Activated naive CD8-positive, alpha-beta T cell treated with anti-CD3 and anti-CD28 coated beads, Interleukin-2, amount 10 ng/mL, durations not matched to agents 7 days and 5 days (primary cell): ENCODE measurements around the gene ZFAND3. TPM values are rescaled to one million over a fixed set of nuclear protein-coding genes. Genes with fewer than 3 reads are reported as not detected.
A peak's percentile ranks its signal among the peaks of the same experiment; 100 is the strongest.

Source experiments
- ATAC-seq: fragments of 150-1000 bp; cut with Tn5 transposase; one replicate; pipeline ENCODE4 v1.10.0; 2021; ENCODE audit warnings: low read depth, moderate library complexity
- POLR2A ChIA-PET: fragments of 350-600 bp; sonication (Branson Sonifier 250); formaldehyde crosslinking; loops from one replicate; lab custom pipeline; 2021; ENCODE audit warnings: antibody characterized with exemption; lab: Charles Lee
- DNase-seq: peaks from one replicate; pipeline ENCODE4 v3.0.0; 2021
- H3K27ac Mint-ChIP-seq: one replicate; pipeline ENCODE4 v1.8.0; 2022; ENCODE audit warnings: mild to moderate bottlenecking, mixed read lengths
- H3K27me3 Mint-ChIP-seq: one replicate; pipeline ENCODE4 v1.8.0; 2022; ENCODE audit warnings: mild to moderate bottlenecking, moderate library complexity, mixed read lengths
- H3K36me3 Mint-ChIP-seq: one replicate; pipeline ENCODE4 v1.8.0; 2021; ENCODE audit warnings: mild to moderate bottlenecking, mixed read lengths
- H3K4me1 Mint-ChIP-seq: one replicate; pipeline ENCODE4 v1.8.0; 2021; ENCODE audit warnings: mixed read lengths
- H3K4me3 Mint-ChIP-seq: one replicate; pipeline ENCODE4 v1.8.0; 2022; ENCODE audit warnings: mild to moderate bottlenecking, moderate library complexity, mixed read lengths
- H3K9me3 Mint-ChIP-seq: one replicate; pipeline ENCODE4 v1.8.0; 2021; ENCODE audit warnings: mixed read lengths
- total RNA-seq, 2 experiments: library from RNA; stranded (reverse); gene quantifications; one replicate each; pipeline ENCODE4 v1.2.3, GENCODE V29; 2021

The ZFAND3 gene
- total RNA-seq: 10 to 100 TPM; 35.7 to 36.3 TPM

- H3K4me1 Mint-ChIP-seq: peaks cover 37% of the 10 kb centered on the region
- DNase-seq (peak; percentile 95), ATAC-seq (peak; percentile 88)
- H3K9me3 Mint-ChIP-seq: no peaks in the 10 kb centered on the region
- peaks cover 2% of the 10 kb centered on the region for H3K27me3 Mint-ChIP-seq
- H3K27ac Mint-ChIP-seq: peak within 1 kb of the TSS; percentile 95
- POLR2A ChIA-PET: interaction anchor here (0.6 to 2.6 kb wide), 10 partner anchors 8 to 894 kb away, joined by 3 to 19 read pairs (median 4); partner anchors contain the start of gene MDGA1
- H3K4me3 Mint-ChIP-seq: peak within 1 kb of the TSS; percentile 96
- no peaks in the 10 kb centered on the region for H3K36me3 Mint-ChIP-seq
Measured at GRCh38 chr6:37819177-37819801, at the start of gene ZFAND3. Gene ZFAND3 (plus strand): TSS chr6:37819727. CDS start chr6:37819946, 219 bp downstream.

- Mint-ChIP-seq H3K27ac (no peak overlapping the region), H3K4me3 (no peak overlapping the region), H3K9me3 (peaks cover 2% of the 10 kb centered on the region), H3K27me3 (peaks cover 2% of the 10 kb centered on the region), H3K4me1 (no peaks in the 10 kb centered on the region), H3K36me3 (no peaks in the 10 kb centered on the region)
- no peak for ATAC-seq
- POLR2A ChIA-PET: no interaction called here
- DNase-seq: no peak
Measured at GRCh38 chr6:37774028-37774680, 45.4 kb upstream of the ZFAND3 start.

DNA sequence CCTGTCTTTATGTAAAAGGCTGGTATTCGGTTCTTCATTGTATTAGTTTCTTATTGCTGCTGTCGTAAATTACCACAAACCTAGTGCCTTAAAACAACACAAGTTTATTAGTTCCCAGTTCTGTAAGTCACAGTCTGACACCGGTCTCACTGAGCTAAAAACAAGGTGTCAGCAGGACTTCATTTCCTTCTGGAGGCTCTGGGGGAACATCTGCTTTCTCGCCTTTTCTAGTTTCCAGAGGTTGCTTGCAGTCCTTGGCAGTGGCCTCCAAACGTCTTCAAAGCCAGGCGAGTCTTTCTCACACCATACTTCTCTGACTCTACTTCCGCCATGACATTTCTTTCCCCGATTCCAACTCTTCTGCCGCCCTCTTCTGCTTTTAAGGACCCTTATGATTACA is 43.0 kb upstream of the ZFAND3 start:
- POLR2A ChIA-PET: no interaction called here
- no peak for DNase-seq
- Mint-ChIP-seq H3K4me3 (no peak overlapping the region), H3K27me3 (no peaks in the 10 kb centered on the region), H3K36me3 (no peaks in the 10 kb centered on the region), H3K27ac (no peak overlapping the region), H3K9me3 (peaks cover 2% of the 10 kb centered on the region), H3K4me1 (peaks cover 1% of the 10 kb centered on the region)
- ATAC-seq: no peak

DNA sequence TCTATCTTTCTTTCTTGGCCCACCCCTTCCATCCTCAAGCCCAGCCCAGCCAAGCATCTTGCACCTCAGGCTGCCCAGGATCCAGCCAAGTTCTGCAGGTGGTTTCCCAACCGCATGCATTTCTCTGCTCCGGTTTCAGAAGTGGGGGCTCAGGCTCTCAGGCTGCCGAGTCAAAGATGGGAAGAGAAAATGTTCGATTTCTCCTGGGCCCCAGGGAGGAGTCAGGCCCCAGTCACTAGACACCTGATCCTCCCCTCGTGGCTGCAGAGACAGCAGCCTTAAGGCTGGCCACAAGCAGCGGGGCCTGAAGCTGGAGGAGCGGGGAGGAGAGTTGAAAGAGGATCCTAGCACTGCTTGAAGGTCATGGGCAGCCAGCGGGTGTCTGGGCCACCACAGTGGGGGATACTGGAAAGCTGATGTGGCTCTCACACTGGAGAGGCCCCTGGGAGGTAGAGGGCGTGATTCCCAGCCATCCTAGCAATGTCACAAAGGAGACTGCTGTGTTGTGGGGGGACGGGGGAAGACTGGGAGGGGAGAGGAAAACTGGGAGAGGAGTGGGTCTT is 42.2 kb upstream of the ZFAND3 start:
- H3K4me1 Mint-ChIP-seq: peaks cover 1% of the 10 kb centered on the region
- POLR2A ChIA-PET: no interaction called here
- H3K27me3 Mint-ChIP-seq: no peaks in the 10 kb centered on the region
- H3K27ac Mint-ChIP-seq: no peak overlapping the region
- no peaks in the 10 kb centered on the region for H3K36me3 Mint-ChIP-seq
- peaks cover 2% of the 10 kb centered on the region for H3K9me3 Mint-ChIP-seq
- no peak overlapping the region for H3K4me3 Mint-ChIP-seq
- no peak for ATAC-seq
- no peak for DNase-seq

DNA sequence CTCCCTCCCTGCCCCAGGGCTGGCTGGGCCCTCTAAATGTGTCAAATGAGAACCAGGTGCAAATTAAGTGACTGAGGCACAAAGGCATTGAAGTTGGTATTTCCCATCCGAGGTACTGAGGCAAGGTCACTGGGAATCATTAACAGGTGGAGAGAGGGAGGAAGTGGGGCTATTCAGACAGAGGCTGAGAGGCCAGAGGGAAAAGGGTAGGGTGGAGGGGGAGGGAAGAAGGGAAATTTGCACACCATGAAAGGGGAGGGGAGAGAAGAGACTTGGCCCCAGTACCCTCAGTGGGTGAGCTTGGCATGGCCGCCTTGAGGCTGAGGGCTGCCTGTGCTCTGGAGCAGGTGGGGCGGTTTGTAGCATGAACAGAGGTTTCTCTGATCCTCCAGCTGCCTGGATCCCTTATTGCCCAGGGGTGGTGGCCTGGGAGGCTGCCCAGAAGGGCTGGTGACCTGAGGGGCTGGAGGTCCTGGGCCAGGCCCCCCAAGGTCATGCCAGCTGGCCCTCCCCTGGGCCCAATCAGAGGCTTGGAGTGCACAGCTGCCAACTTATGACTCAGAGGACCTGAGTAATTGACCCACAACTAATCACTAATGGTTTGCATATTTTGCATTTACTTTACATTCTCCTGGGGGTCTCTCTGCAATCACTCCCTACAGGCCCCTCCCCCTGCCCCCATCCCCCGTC is 40.3 kb upstream of the ZFAND3 start:
- H3K27me3 Mint-ChIP-seq: peaks cover 12% of the 10 kb centered on the region
- no peaks in the 10 kb centered on the region for H3K36me3 Mint-ChIP-seq
- no peak for ATAC-seq
- peaks cover 13% of the 10 kb centered on the region for H3K4me1 Mint-ChIP-seq
- H3K9me3 Mint-ChIP-seq: no peaks in the 10 kb centered on the region
- POLR2A ChIA-PET: no interaction called here
- no peak overlapping the region for H3K27ac Mint-ChIP-seq
- no peak for DNase-seq
- no peak overlapping the region for H3K4me3 Mint-ChIP-seq

DNA sequence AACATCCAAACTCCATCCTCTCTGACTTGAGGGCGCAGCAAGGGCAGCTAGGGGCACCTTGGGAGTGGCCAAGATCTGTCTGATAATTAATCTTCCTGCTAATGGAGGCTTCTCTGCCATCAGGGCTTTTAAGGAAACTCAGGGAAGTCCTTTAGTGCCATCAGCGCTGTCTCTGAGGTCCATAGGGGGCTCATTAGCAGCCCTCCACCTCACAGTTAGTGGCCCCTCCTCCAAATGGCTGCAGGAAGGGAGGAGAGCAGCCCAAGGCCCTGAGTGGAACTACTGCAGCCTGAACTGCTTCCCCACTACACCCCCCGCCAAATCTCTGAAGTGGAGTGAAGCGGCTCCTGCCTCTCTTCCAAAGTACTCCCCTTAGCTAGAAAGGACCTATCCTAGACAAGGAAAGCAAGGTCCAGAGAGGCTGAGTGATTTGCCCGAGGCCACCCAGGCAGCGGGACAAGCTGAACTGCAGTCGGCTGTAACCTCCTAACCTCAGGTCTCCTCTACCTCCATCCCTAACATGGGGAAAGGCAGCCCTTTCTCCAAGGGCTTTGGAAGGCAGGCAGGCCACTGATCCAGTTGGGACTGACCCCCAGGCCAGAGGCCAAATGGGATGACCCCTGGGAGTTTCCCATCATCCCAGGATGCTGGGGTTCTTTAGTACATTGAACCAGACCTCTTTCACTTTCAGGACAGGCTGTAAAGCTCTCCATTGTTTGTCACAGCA is 39.5 kb upstream of the ZFAND3 start:
- Mint-ChIP-seq H3K27me3 (peaks cover 18% of the 10 kb centered on the region), H3K27ac (no peak overlapping the region), H3K4me1 (peaks cover 14% of the 10 kb centered on the region), H3K4me3 (no peak overlapping the region), H3K36me3 (no peaks in the 10 kb centered on the region), H3K9me3 (no peaks in the 10 kb centered on the region)
- DNase-seq (no peak), ATAC-seq (no peak)
- POLR2A ChIA-PET: no interaction called here

DNA sequence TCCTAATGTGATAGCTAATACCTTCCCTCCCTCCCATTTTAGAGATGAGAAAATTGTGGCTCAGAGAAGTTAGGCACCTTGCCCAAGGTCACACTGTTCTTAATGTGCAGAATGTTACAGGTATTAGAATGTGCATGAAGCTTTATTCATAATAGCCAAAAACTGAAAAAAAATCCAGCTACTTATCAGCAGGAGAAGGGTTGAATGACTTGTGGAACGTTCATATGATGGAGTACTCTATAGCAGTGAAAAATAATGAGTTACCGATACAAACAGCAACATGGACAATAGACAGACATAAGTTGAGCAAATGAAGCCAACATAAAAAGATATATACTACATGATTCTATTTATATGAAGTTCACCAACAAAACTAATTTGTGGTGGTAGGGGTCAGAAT is 37.7 kb upstream of the ZFAND3 start:
- no peaks in the 10 kb centered on the region for H3K9me3 Mint-ChIP-seq
- peaks cover 14% of the 10 kb centered on the region for H3K4me1 Mint-ChIP-seq
- DNase-seq: no peak
- POLR2A ChIA-PET: no interaction called here
- no peak overlapping the region for H3K4me3 Mint-ChIP-seq
- no peak overlapping the region for H3K27ac Mint-ChIP-seq
- H3K36me3 Mint-ChIP-seq: no peaks in the 10 kb centered on the region
- ATAC-seq: no peak
- peaks cover 27% of the 10 kb centered on the region for H3K27me3 Mint-ChIP-seq

GRCh38 chr6:37783025-37783855 is 36.3 kb upstream of the ZFAND3 start:
- POLR2A ChIA-PET: no interaction called here
- no peak overlapping the region for H3K27ac Mint-ChIP-seq
- peaks cover 14% of the 10 kb centered on the region for H3K4me1 Mint-ChIP-seq
- peak overlapping the region; percentile 80 for H3K4me3 Mint-ChIP-seq
- peak; percentile 53 for ATAC-seq
- DNase-seq: peak; percentile 41
- no peaks in the 10 kb centered on the region for H3K36me3 Mint-ChIP-seq
- H3K9me3 Mint-ChIP-seq: no peaks in the 10 kb centered on the region
- peaks cover 27% of the 10 kb centered on the region for H3K27me3 Mint-ChIP-seq

GRCh38 chr6:37783856-37784584 is 35.5 kb upstream of the ZFAND3 start:
- ATAC-seq (peak; percentile 46), DNase-seq (peak; percentile 35)
- Mint-ChIP-seq H3K4me1 (peaks cover 14% of the 10 kb centered on the region), H3K4me3 (peak overlapping the region; percentile 80), H3K9me3 (no peaks in the 10 kb centered on the region), H3K27ac (no peak overlapping the region), H3K27me3 (peaks cover 27% of the 10 kb centered on the region), H3K36me3 (no peaks in the 10 kb centered on the region)
- POLR2A ChIA-PET: no interaction called here

- H3K27ac Mint-ChIP-seq: no peak overlapping the region
- no peaks in the 10 kb centered on the region for H3K36me3 Mint-ChIP-seq
Measured at GRCh38 chr6:37784585-37784967, 35.0 kb upstream of the ZFAND3 start.

GRCh38 chr6:37785002-37785662 is 34.4 kb upstream of the ZFAND3 start:
- peaks cover 14% of the 10 kb centered on the region for H3K4me1 Mint-ChIP-seq
- H3K36me3 Mint-ChIP-seq: no peaks in the 10 kb centered on the region
- no peak for ATAC-seq
- H3K4me3 Mint-ChIP-seq: no peak overlapping the region
- H3K27me3 Mint-ChIP-seq: peaks cover 28% of the 10 kb centered on the region
- no peak for DNase-seq
- POLR2A ChIA-PET: no interaction called here
- H3K9me3 Mint-ChIP-seq: no peaks in the 10 kb centered on the region
- no peak overlapping the region for H3K27ac Mint-ChIP-seq

More at GRCh38 chr6:37784585-37784967, 35.0 kb upstream of the ZFAND3 start:
- H3K4me1 Mint-ChIP-seq: peaks cover 14% of the 10 kb centered on the region
- no peak for ATAC-seq
- H3K9me3 Mint-ChIP-seq: no peaks in the 10 kb centered on the region
- DNase-seq: no peak
- POLR2A ChIA-PET: no interaction called here
- peak overlapping the region; percentile 80 for H3K4me3 Mint-ChIP-seq
- H3K27me3 Mint-ChIP-seq: peaks cover 27% of the 10 kb centered on the region
